Fibroblast of gingiva (primary cell): Measurements from ENCODE around the gene SSR1.
"Not testable (repeated sequence)": the region's sequence is repeated elsewhere in the genome, so short reads cannot be mapped to it uniquely, and the experiment has no call there.

Experiments used
- DNase-seq: peaks from one replicate; pipeline ENCODE4 v3.0.0-alpha.2; 2011; ENCODE audit warnings: low read depth

The SSR1 gene

GRCh38 chr6:7317538-7317937 is 4.5 kb upstream of the SSR1 start:
- no peak for DNase-seq

GRCh38 chr6:7316658-7317533 is 3.9 kb upstream of the SSR1 start:
- no peak for DNase-seq

GRCh38 chr6:7315948-7316365 is 3.0 kb upstream of the SSR1 start:
- DNase-seq, result no peak

GRCh38 chr6:7315087-7315947 is 2.3 kb upstream of the SSR1 start:
- not testable (repeated sequence) for DNase-seq

- DNase-seq, result no peak
Observed at GRCh38 chr6:7314414-7314813, 1.4 kb upstream of the SSR1 start.

GRCh38 chr6:7313505-7314165 is 636 bp upstream of the SSR1 start:
- DNase-seq, result no peak

GRCh38 chr6:7311917-7312615 is 933 bp downstream of the SSR1 start:
- no peak for DNase-seq

- DNase-seq, result peak; percentile 29
Observed at GRCh38 chr6:7311176-7311575, 1.8 kb downstream of the SSR1 start.

- no peak for DNase-seq
Observed at GRCh38 chr6:7309050-7309449, 3.9 kb downstream of the SSR1 start.

GRCh38 chr6:7307533-7307932 is 5.5 kb downstream of the SSR1 start:
- no peak for DNase-seq

- DNase-seq, result no peak
Observed at GRCh38 chr6:7304821-7305220, 8.2 kb downstream of the SSR1 start.

- DNase-seq, result no peak
Observed at GRCh38 chr6:7301702-7302101, 11.3 kb downstream of the SSR1 start.

- no peak for DNase-seq
Observed at GRCh38 chr6:7300926-7301325, 12.1 kb downstream of the SSR1 start.

- no peak for DNase-seq
Observed at GRCh38 chr6:7298113-7298512, 14.9 kb downstream of the SSR1 start.

- no peak for DNase-seq
Observed at GRCh38 chr6:7296602-7297001, 16.4 kb downstream of the SSR1 start.

- no peak for DNase-seq
Observed at GRCh38 chr6:7295916-7296315, 17.1 kb downstream of the SSR1 start.

- DNase-seq, result no peak
Observed at GRCh38 chr6:7292596-7293255, 20.3 kb downstream of the SSR1 start.

- DNase-seq, result no peak
Observed at GRCh38 chr6:7290079-7290478, 22.9 kb downstream of the SSR1 start.

- DNase-seq, result no peak
Observed at GRCh38 chr6:7285416-7285815, 27.6 kb downstream of the SSR1 start.

- DNase-seq, result no peak
Observed at GRCh38 chr6:7283676-7284075, 29.3 kb downstream of the SSR1 start.
